Endodermal cell (in vitro differentiated cells): ENCODE results near the gene GCA. TPM values are rescaled to one million over a fixed set of nuclear protein-coding genes. Genes with fewer than 3 reads are reported as not detected.

Experiments
- DNase-seq: peaks from one replicate; pipeline ENCODE4 v3.0.0-alpha.2; 2017
- H3K27ac ChIP-seq: 2 replicates; pipeline ENCODE4 v1.5.1; 2013; ENCODE audit warnings: mild to moderate bottlenecking, low read depth, low read length, moderate library complexity
- H3K27me3 ChIP-seq: 2 replicates; pipeline ENCODE4 v1.6.1; 2013; ENCODE audit warnings: mild to moderate bottlenecking, low read length, moderate library complexity; ENCODE audit not compliant: insufficient read depth, control insufficient read depth, poor library complexity, severe bottlenecking
- H3K36me3 ChIP-seq: 2 replicates; pipeline ENCODE4 v1.7.0; 2013; ENCODE audit warnings: mild to moderate bottlenecking, low read length, moderate library complexity; ENCODE audit not compliant: control insufficient read depth, insufficient read depth
- H3K4me1 ChIP-seq: one replicate; pipeline ENCODE4 v1.7.0; 2013; ENCODE audit warnings: low read length; ENCODE audit not compliant: control insufficient read depth, insufficient read depth
- H3K4me3 ChIP-seq: 2 replicates; pipeline ENCODE4 v1.5.1; 2013; ENCODE audit warnings: mild to moderate bottlenecking, low read length, moderate library complexity
- H3K9ac ChIP-seq: 2 replicates; pipeline ENCODE4 v1.6.1; 2013; ENCODE audit warnings: mild to moderate bottlenecking, low read length, moderate library complexity; ENCODE audit not compliant: poor library complexity, severe bottlenecking; ENCODE audit errors: extremely low read depth
- H3K9me3 ChIP-seq: 2 replicates; pipeline ENCODE4 v1.6.1; 2013; ENCODE audit warnings: mild to moderate bottlenecking, low read length, moderate library complexity; ENCODE audit not compliant: control insufficient read depth
- H3K27ac Mint-ChIP-seq: 2 replicates; pipeline ENCODE4 v1.8.0; 2020; ENCODE audit warnings: mixed read lengths
- H3K27me3 Mint-ChIP-seq: 2 replicates; pipeline ENCODE4 v1.8.0; 2021; ENCODE audit warnings: mild to moderate bottlenecking, mixed read lengths; ENCODE audit not compliant: insufficient read depth
- H3K36me3 Mint-ChIP-seq: 2 replicates; pipeline ENCODE4 v1.8.0; 2020; ENCODE audit warnings: low read depth, mixed read lengths
- H3K4me1 Mint-ChIP-seq: 2 replicates; pipeline ENCODE4 v1.8.0; 2020; ENCODE audit warnings: mixed read lengths
- H3K4me3 Mint-ChIP-seq: 2 replicates; pipeline ENCODE4 v1.8.0; 2020; ENCODE audit warnings: mild to moderate bottlenecking, moderate library complexity, mixed read lengths
- H3K9me3 Mint-ChIP-seq: 2 replicates; pipeline ENCODE4 v1.8.0; 2020; ENCODE audit warnings: mild to moderate bottlenecking, mixed read lengths
- WGBS, 2 experiments: methylation state at CpG; one replicate each; pipeline versions ENCODE4 v1.1.5 to v1.1.7; 2013; ENCODE audit warnings: missing lambda C conversion rate in 2 of 2, mixed read lengths in 1 of 2; ENCODE audit not compliant: insufficient coverage in 1 of 2, insufficient read length in 1 of 2; 5-methylcytosine and 5-hydroxymethylcytosine counted together
- total RNA-seq, 2 donors: library from RNA; stranded (reverse); fragmentation: NEBNext Ultra II Directional in 1 of 2; extraction: Animal tissue kit (Norgen Biotek cat#: 25700) in 1 of 2; gene quantifications; 2 replicates in 1 of 2; 3 replicates in 1 of 2; pipeline ENCODE4 v1.2.1, GENCODE V29; 2021
- TF ChIP-seq, protein P1 (sequence below): fragments of 200-600 bp; sonication (generic); conservative IDR thresholded peaks from 2 replicates; pipeline ENCODE4 v1.5.0; 2021; ENCODE audit warnings: antibody characterized with exemption, mild to moderate bottlenecking

GCA gene
- total RNA-seq, 2 donors from 2014 or later = 27.5 to 53.0 TPM

DNA sequence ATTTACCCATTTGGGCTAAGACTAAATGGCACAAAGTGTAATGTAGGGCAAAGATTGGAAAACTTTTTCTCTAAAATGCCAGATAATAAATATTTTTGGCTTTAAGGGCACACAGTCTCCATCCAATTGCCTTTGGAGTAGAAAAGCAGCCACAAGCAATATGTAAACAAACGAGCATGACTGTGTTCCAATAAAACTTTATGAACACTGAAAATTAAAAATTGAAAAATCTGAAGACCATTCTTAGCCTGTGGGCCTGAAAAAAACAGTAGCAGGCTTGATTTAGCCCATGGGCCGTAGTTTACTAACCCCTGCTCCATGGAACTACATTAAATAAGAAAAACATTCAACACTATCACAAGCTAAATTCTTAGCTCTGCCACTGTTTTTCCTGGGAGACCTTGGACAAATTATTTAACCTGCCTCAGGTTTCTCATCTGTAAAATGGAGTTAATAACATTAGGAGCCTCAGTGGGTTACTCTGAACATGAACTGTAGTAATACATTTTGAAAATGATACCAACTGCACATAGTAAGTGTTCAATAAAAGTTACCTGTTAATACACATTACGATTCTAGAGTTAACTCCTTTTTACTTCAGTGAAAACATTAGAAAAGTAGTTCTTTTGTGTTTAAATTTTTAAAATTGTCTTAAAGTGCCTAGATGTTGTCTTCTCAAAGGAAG is 26.7 kb upstream of the GCA start:
- Histone ChIP-seq H3K27me3 (peaks cover 29% of the 10 kb centered on the region), H3K27ac (no peak overlapping the region), H3K36me3 (no peaks in the 10 kb centered on the region), H3K4me3 (no peak overlapping the region), H3K4me1 (no peaks in the 10 kb centered on the region), H3K9me3 (no peaks in the 10 kb centered on the region), H3K9ac (no peak overlapping the region)
- no peak for DNase-seq
- TF ChIP-seq, protein P1, sequence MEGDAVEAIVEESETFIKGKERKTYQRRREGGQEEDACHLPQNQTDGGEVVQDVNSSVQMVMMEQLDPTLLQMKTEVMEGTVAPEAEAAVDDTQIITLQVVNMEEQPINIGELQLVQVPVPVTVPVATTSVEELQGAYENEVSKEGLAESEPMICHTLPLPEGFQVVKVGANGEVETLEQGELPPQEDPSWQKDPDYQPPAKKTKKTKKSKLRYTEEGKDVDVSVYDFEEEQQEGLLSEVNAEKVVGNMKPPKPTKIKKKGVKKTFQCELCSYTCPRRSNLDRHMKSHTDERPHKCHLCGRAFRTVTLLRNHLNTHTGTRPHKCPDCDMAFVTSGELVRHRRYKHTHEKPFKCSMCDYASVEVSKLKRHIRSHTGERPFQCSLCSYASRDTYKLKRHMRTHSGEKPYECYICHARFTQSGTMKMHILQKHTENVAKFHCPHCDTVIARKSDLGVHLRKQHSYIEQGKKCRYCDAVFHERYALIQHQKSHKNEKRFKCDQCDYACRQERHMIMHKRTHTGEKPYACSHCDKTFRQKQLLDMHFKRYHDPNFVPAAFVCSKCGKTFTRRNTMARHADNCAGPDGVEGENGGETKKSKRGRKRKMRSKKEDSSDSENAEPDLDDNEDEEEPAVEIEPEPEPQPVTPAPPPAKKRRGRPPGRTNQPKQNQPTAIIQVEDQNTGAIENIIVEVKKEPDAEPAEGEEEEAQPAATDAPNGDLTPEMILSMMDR = no peak
- 93 to 95% methylated on average over 2 to 3 of the region's 3 CpGs for WGBS, 2 experiments
- Mint-ChIP-seq H3K4me1 (peaks cover 4% of the 10 kb centered on the region), H3K27me3 (peaks cover 19% of the 10 kb centered on the region), H3K4me3 (peak overlapping the region; percentile 71), H3K36me3 (no peaks in the 10 kb centered on the region), H3K27ac (no peak overlapping the region), H3K9me3 (no peaks in the 10 kb centered on the region)

DNA sequence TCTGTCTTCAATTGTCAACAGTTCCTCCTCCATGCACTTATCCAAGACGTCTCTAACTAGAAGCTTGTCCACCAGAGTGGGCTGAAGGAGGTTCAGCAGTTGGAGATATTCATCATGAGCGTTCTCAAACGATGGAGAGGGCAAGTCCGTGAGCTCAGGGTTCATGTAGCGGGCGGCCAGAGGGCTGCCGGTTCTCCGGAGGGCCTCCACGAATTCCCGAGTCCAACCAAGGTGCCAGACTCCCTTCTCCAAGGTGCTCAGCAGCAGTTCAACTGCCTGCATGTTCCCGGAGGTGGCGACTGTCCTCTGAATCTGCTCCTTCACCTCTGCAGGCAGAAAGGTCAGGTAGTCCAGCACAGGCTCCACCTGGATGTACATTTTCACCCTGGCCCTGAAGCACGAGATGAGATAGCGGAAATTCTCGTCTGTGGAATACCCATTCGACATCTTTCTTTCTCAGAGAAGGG is 26.0 kb upstream of the GCA start:
- Mint-ChIP-seq H3K4me1 (peaks cover 4% of the 10 kb centered on the region), H3K4me3 (peak overlapping the region; percentile 71), H3K27ac (no peak overlapping the region), H3K36me3 (no peaks in the 10 kb centered on the region), H3K27me3 (peaks cover 19% of the 10 kb centered on the region), H3K9me3 (no peaks in the 10 kb centered on the region)
- DNase-seq = peak; percentile 84
- TF ChIP-seq, protein P1 = no peak
- Histone ChIP-seq H3K27me3 (peaks cover 29% of the 10 kb centered on the region), H3K27ac (no peak overlapping the region), H3K4me1 (no peaks in the 10 kb centered on the region), H3K4me3 (peak overlapping the region; percentile 81), H3K36me3 (no peaks in the 10 kb centered on the region), H3K9ac (no peak overlapping the region), H3K9me3 (no peaks in the 10 kb centered on the region)
- 72 to 79% methylated on average over 10 to 16 of the region's 16 CpGs for WGBS, 2 experiments

DNA sequence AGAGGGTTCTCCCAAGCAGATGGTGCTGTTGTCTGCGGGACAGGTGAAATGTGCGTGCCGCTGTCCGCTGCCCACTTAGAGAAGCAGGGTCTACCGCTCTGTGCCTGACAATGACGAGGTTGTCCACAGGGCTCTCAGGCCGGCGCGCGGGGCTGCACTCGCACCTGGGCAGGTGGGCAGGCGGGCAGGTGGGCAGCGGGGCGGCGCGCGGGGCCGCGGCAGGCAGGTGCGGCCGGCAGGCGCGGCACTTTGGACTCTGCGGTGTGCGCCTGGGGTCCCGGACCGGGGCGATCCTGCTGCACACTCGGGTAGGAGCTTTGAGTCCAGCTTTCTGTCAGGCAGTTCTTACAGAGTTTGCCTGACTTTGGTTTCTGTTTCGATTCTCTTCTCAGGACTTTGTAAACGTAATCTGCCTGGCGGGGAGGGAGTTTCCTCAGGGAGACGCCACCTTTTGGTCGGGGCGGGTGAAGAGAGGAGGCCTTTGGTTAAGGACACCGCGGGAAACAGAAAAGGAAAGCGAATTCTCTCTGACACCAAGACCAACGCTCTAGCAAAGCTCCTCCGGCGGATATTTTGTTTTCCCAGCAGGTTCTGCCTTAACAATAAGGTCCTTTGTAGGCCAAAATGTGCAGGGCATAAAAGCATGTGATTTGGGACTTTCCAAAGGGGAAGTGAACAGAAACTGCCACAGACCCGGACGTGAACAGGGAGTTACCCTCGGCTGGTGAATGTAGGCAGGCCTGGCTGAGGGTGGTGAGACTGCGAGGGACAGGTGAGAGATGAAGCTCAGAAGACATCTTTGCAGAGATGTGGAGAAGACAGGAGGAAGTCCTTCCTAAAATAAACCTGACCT is 25.4 kb upstream of the GCA start, which contains the start of gene IFIH1:
IFIH1 (minus strand) TSS at position 357 of the 853 bp plus-strand sequence. CDS start 377 bp downstream, outside the sequence.
- Mint-ChIP-seq H3K27me3 (peaks cover 19% of the 10 kb centered on the region), H3K4me3 (peak within 1 kb of the TSS; percentile 71), H3K4me1 (peaks cover 4% of the 10 kb centered on the region), H3K27ac (no peak within 1 kb of the TSS), H3K9me3 (no peaks in the 10 kb centered on the region), H3K36me3 (no peaks in the 10 kb centered on the region)
- DNase-seq = peak; percentile 89
- TF ChIP-seq, protein P1 = peak; percentile 60
- no peak within 1 kb of the TSS for H3K27ac ChIP-seq
- H3K27me3 ChIP-seq = peaks cover 29% of the 10 kb centered on the region
- H3K4me3 ChIP-seq = peak within 1 kb of the TSS; percentile 81
- WGBS, 2 experiments = 9 to 17% methylated on average over 19 to 45 of the region's 45 CpGs
- no peaks in the 10 kb centered on the region for H3K36me3 ChIP-seq
- no peak within 1 kb of the TSS for H3K9ac ChIP-seq
- H3K4me1 ChIP-seq = no peaks in the 10 kb centered on the region
- H3K9me3 ChIP-seq = no peaks in the 10 kb centered on the region
